ENCODE data around the gene TRNP1.

DNA sequence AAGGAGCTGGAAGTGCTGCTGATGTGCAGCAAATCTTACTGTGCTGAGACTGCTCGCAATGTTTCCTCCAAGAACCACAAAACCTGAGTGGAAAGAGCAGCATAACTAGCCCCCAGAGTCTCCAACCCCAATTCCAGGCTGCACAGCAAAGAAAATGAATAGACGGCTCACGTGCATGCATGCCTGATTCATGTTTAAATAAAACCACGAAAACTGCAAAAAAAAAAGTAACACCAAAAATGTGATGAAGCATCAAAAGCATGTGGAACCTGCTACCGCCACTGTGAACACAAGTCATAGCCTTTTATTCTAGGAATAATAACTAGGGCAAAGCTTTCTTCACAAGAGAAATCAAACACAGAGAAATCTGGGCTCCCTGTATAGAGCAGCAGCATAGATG, 9.6 kb upstream of the TRNP1 start:
- TF ChIP-seq YY1 (IDR thresholded peaks at IDR 0.05; ENCODE audit: insufficient read depth, insufficient read length) (no peak), ZNF274 (IDR thresholded peaks at IDR 0.05; ENCODE audit: low read depth, low read length) (no peak)
